H1 (cell line): Measurements from ENCODE around the gene ETV7. TPM values are rescaled to one million over a fixed set of nuclear protein-coding genes. Genes with fewer than 3 reads are reported as not detected.

Source experiments
- CTCF ChIA-PET: fragments of 300-600 bp; sonication (Branson Sonifier 250); formaldehyde crosslinking; loops from one replicate; lab custom pipeline; 2021; ENCODE audit not compliant: partially characterized antibody; lab: Charles Lee
- POLR2A ChIA-PET: fragments of 300-600 bp; sonication (Branson Sonifier 250); formaldehyde crosslinking; loops from one replicate; lab custom pipeline; 2021; ENCODE audit warnings: inconsistent platforms; ENCODE audit not compliant: partially characterized antibody; lab: Charles Lee
- DNase-seq, 2 experiments: peaks; one replicate each; pipeline versions ENCODE4 v3.0.0 to v3.0.0-alpha.2; 2010 to 2022; ENCODE audit warnings: low spot score in 2 of 2, low read depth in 1 of 2, mixed read lengths in 1 of 2
- FAIRE-seq: peaks from 2 replicates; lab custom pipeline; 2011; peaks lifted over from hg19 to GRCh38; lab: Jason Lieb, UNC
- H2AFZ ChIP-seq: 2 replicates; pipeline ENCODE4 v1.8.1; 2012; ENCODE audit warnings: low read length, inconsistent platforms
- H2AK5ac ChIP-seq: 2 replicates; pipeline ENCODE4 v1.6.1; 2013; ENCODE audit warnings: low read depth, low read length
- H2BK120ac ChIP-seq: replicated peaks from 2 replicates; pipeline ENCODE3; 2013; ENCODE audit warnings: low read depth, low read length, inconsistent platforms
- H2BK12ac ChIP-seq: 2 replicates; pipeline ENCODE4 v1.6.1; 2013; ENCODE audit warnings: low read depth, low read length
- H2BK15ac ChIP-seq: 2 replicates; pipeline ENCODE4 v1.6.1; 2013; ENCODE audit warnings: low read length
- H2BK20ac ChIP-seq: 2 replicates; pipeline ENCODE4 v1.6.1; 2013; ENCODE audit warnings: low read length
- H2BK5ac ChIP-seq: 2 replicates; pipeline ENCODE4 v1.6.1; 2013; ENCODE audit warnings: low read depth, low read length
- H3K14ac ChIP-seq: 2 replicates; pipeline ENCODE4 v1.6.1; 2013; ENCODE audit warnings: inconsistent platforms; ENCODE audit not compliant: insufficient read length
- H3K18ac ChIP-seq: 2 replicates; pipeline ENCODE4 v1.6.1; 2013; ENCODE audit warnings: low read length; ENCODE audit errors: extremely low read depth
- H3K23ac ChIP-seq: 2 replicates; pipeline ENCODE4 v1.6.1; 2013; ENCODE audit warnings: inconsistent platforms; ENCODE audit not compliant: insufficient read length
- H3K23me2 ChIP-seq: 2 replicates; pipeline ENCODE4 v1.6.1; 2013; ENCODE audit warnings: low read depth, low read length
- H3K27ac ChIP-seq: 2 replicates; pipeline ENCODE4 v1.6.1; 2011; ENCODE audit warnings: low read depth, low read length, inconsistent platforms
- H3K27me3 ChIP-seq, 4 experiments: replicated peaks in 1 of 4; 1 replicate in 1 of 4; 2 replicates in 3 of 4; pipeline versions ENCODE4 v1.6.1 to v1.8.1; 2011 to 2013; ENCODE audit warnings: low read length in 3 of 4, mild to moderate bottlenecking in 3 of 4, inconsistent platforms in 2 of 4, mixed read lengths in 2 of 4, moderate library complexity in 1 of 4; ENCODE audit not compliant: control insufficient read depth in 3 of 4, insufficient read depth in 3 of 4; ENCODE audit errors: extremely low read depth in 1 of 4
- H3K36me3 ChIP-seq, 4 experiments: 2 replicates each; pipeline versions ENCODE4 v1.6.1 to v1.8.1; 2011 to 2013; ENCODE audit warnings: mild to moderate bottlenecking in 4 of 4, low read length in 3 of 4, moderate library complexity in 2 of 4, control low read depth in 1 of 4, inconsistent platforms in 1 of 4; ENCODE audit not compliant: insufficient read depth in 4 of 4, control insufficient read depth in 2 of 4
- H3K4ac ChIP-seq: replicated peaks from 2 replicates; pipeline ENCODE3; 2013; ENCODE audit warnings: low read length, low read depth, mixed read lengths, inconsistent platforms; ENCODE audit not compliant: insufficient read length
- H3K4me1 ChIP-seq, 4 experiments: replicated peaks in 1 of 4; 1 replicate in 1 of 4; 2 replicates in 3 of 4; pipeline versions ENCODE4 v1.6.1 to v1.8.1; 2011 to 2013; ENCODE audit warnings: low read length in 3 of 4, inconsistent platforms in 2 of 4, mixed read lengths in 1 of 4; ENCODE audit not compliant: insufficient read depth in 4 of 4, control insufficient read depth in 3 of 4
- H3K4me2 ChIP-seq, 2 experiments: 2 replicates each; pipeline versions ENCODE4 v1.6.1 to v1.8.1; 2011 to 2013; ENCODE audit warnings: low read depth in 2 of 2, low read length in 2 of 2, control low read depth in 1 of 2, inconsistent platforms in 1 of 2, mild to moderate bottlenecking in 1 of 2; ENCODE audit not compliant: insufficient read depth in 1 of 2
- H3K4me3 ChIP-seq, 4 experiments: fragments of 200-600, 300-600 bp in 1 of 4; sonication (generic), shearing (Covaris generic), sonication (Bioruptor Twin) in 1 of 4; 2 replicates each; pipeline versions ENCODE4 v1.5.1 to v1.8.1; 2011 to 2016; ENCODE audit warnings: low read length in 4 of 4, low read depth in 3 of 4, control low read depth in 2 of 4, inconsistent platforms in 2 of 4, mild to moderate bottlenecking in 2 of 4, mixed read lengths in 1 of 4, moderate library complexity in 1 of 4; ENCODE audit not compliant: insufficient read depth in 2 of 4; ENCODE audit errors: extremely low read depth in 1 of 4
- H3K56ac ChIP-seq: replicated peaks from 2 replicates; pipeline ENCODE3; 2013; ENCODE audit warnings: low read depth, mild to moderate bottlenecking, mixed read lengths, low read length, inconsistent platforms; ENCODE audit not compliant: insufficient read length
- H3K79me1 ChIP-seq: 2 replicates; pipeline ENCODE4 v1.6.1; 2013; ENCODE audit warnings: low read depth, low read length, control low read depth
- H3K79me2 ChIP-seq, 2 experiments: 2 replicates each; pipeline versions ENCODE4 v1.6.1 to v1.8.1; 2012 to 2013; ENCODE audit warnings: low read length in 2 of 2, mild to moderate bottlenecking in 2 of 2, inconsistent platforms in 1 of 2; ENCODE audit not compliant: insufficient read depth in 2 of 2, control insufficient read depth in 1 of 2
- H3K9ac ChIP-seq, 4 experiments: replicated peaks in 1 of 4; 1 replicate in 1 of 4; 2 replicates in 3 of 4; pipeline versions ENCODE4 v1.6.1 to v1.8.1; 2011 to 2013; ENCODE audit warnings: low read depth in 3 of 4, low read length in 3 of 4, control low read depth in 2 of 4, mild to moderate bottlenecking in 2 of 4, moderate library complexity in 2 of 4, inconsistent platforms in 1 of 4; ENCODE audit errors: extremely low read depth in 1 of 4
- H3K9me3 ChIP-seq, 2 experiments: 2 replicates each; pipeline versions ENCODE4 v1.6.1 to v1.8.1; 2012 to 2013; ENCODE audit warnings: mild to moderate bottlenecking in 2 of 2, moderate library complexity in 2 of 2, control low read depth in 1 of 2, inconsistent platforms in 1 of 2, low read depth in 1 of 2, low read length in 1 of 2, mixed read lengths in 1 of 2; ENCODE audit not compliant: insufficient read depth in 2 of 2
- H4K20me1 ChIP-seq, 2 experiments: replicated peaks in 1 of 2; 2 replicates each; pipeline versions ENCODE3 to v1.8.1; 2011 to 2013; ENCODE audit warnings: inconsistent platforms in 2 of 2, low read length in 2 of 2, mild to moderate bottlenecking in 1 of 2; ENCODE audit not compliant: insufficient read depth in 2 of 2, control insufficient read depth in 1 of 2
- H4K5ac ChIP-seq: 2 replicates; pipeline ENCODE4 v1.6.1; 2013; ENCODE audit warnings: low read length, low read depth, mixed read lengths, inconsistent platforms; ENCODE audit not compliant: insufficient read length
- H4K8ac ChIP-seq: 2 replicates; pipeline ENCODE4 v1.8.0; 2013; ENCODE audit warnings: mild to moderate bottlenecking, moderate library complexity, low read length, inconsistent platforms; ENCODE audit not compliant: insufficient read depth; ENCODE audit errors: extremely low read depth
- H4K91ac ChIP-seq: replicated peaks from 2 replicates; pipeline ENCODE3; 2013; ENCODE audit warnings: low read length, mixed read lengths, inconsistent platforms; ENCODE audit not compliant: insufficient read length
- BACH1 ChIP-seq: IDR thresholded peaks from 2 replicates; pipeline ENCODE4 v1.6.1; 2012; ENCODE audit warnings: low read length, improper control_type of control experiment
- BCL11A ChIP-seq, 2 experiments: IDR thresholded peaks; one replicate each; pipeline ENCODE4 v1.6.1; 2011; ENCODE audit warnings: low read depth in 2 of 2, low read length in 2 of 2, mild to moderate bottlenecking in 2 of 2
- CREB1 ChIP-seq: IDR thresholded peaks from 2 replicates; pipeline ENCODE4 v1.6.1; 2012; ENCODE audit warnings: inconsistent platforms
- EP300 ChIP-seq, 2 experiments: IDR thresholded peaks; 1 replicate in 1 of 2; 2 replicates in 1 of 2; pipeline ENCODE4 v1.6.1; 2011 to 2012; ENCODE audit warnings: low read depth in 2 of 2, low read length in 2 of 2, mild to moderate bottlenecking in 2 of 2, borderline replicate concordance in 1 of 2, inconsistent platforms in 1 of 2, moderate library complexity in 1 of 2
- POLR2AphosphoS5 ChIP-seq: IDR thresholded peaks from 2 replicates; pipeline ENCODE4 v1.6.1; 2011; ENCODE audit warnings: low read depth, low read length
- POU5F1 ChIP-seq: IDR thresholded peaks from 2 replicates; pipeline ENCODE4 v1.6.1; 2011; ENCODE audit warnings: low read depth, mild to moderate bottlenecking, low read length, moderate library complexity
- RBBP5 ChIP-seq: IDR thresholded peaks from 2 replicates; pipeline ENCODE4 v1.7.1; 2012; ENCODE audit warnings: low read depth, mild to moderate bottlenecking, inconsistent platforms, low read length, moderate library complexity, borderline replicate concordance
- SIX5 ChIP-seq: IDR thresholded peaks from 2 replicates; pipeline ENCODE4 v1.6.1; 2011; ENCODE audit warnings: mild to moderate bottlenecking, low read depth, low read length
- SP4 ChIP-seq: IDR thresholded peaks from 2 replicates; pipeline ENCODE4 v1.6.1; 2012; ENCODE audit warnings: low read length, inconsistent platforms
- SUZ12 ChIP-seq: fragments of 200-600 bp; sonication (generic); IDR thresholded peaks from 2 replicates; pipeline ENCODE4 v1.6.1; 2012; ENCODE audit warnings: mild to moderate bottlenecking, inconsistent platforms, low read length, moderate library complexity, mixed read lengths
- TBP ChIP-seq: IDR thresholded peaks from 2 replicates; pipeline ENCODE4 v1.6.1; 2011; ENCODE audit warnings: low read depth, low read length, improper control_type of control experiment
- WGBS, 2 experiments: shearing (Covaris generic) in 1 of 2; methylation state at CpG; one replicate each; pipeline versions ENCODE4 v1.1.6 to v1.1.7; 2013 to 2015; ENCODE audit warnings: low lambda C conversion rate in 2 of 2, mixed read lengths in 2 of 2, inconsistent platforms in 1 of 2, low coverage in 1 of 2, missing lambda C conversion rate in 1 of 2; ENCODE audit not compliant: insufficient replicate concordance in 2 of 2, insufficient coverage in 1 of 2, insufficient read length in 1 of 2; ENCODE audit errors: extremely low coverage in 1 of 2, missing lambda C conversion rate in 1 of 2; 5-methylcytosine and 5-hydroxymethylcytosine counted together
- polyA plus RNA-seq, 7 experiments: library from polyadenylated mRNA; depleted of rRNA in 3 of 7; stranded (reverse) in 5 of 7; unstranded in 2 of 7; fragments of >200 nt in 5 of 7; fragments of 200-250 nt in 2 of 7; gene quantifications; 1 replicate in 5 of 7; 2 replicates in 1 of 7; 4 replicates in 1 of 7; pipeline versions ENCODE4 v1.2.1 to v1.2.3, GENCODE V29; 2011 to 2013; ENCODE audit warnings: missing spikeins in 2 of 7, mixed read lengths in 2 of 7
- total RNA-seq: library from RNA; stranded (reverse); fragmentation: NEBNext Ultra II Directional; extraction: Animal tissue kit (Norgen Biotek cat#: 25700); gene quantifications from 2 replicates; pipeline ENCODE4 v1.2.1, GENCODE V29; 2021
- TF ChIP-seq, protein P1 (sequence below): IDR thresholded peaks from 2 replicates; pipeline ENCODE4 v1.6.1; 2012; ENCODE audit warnings: inconsistent platforms

The ETV7 gene
- total and polyA plus RNA-seq, 2 of the 8 experiments (the other 6 are each of a cell fraction or from before 2014, with no cell fraction given): 0.54 to 2.4 TPM

DNA sequence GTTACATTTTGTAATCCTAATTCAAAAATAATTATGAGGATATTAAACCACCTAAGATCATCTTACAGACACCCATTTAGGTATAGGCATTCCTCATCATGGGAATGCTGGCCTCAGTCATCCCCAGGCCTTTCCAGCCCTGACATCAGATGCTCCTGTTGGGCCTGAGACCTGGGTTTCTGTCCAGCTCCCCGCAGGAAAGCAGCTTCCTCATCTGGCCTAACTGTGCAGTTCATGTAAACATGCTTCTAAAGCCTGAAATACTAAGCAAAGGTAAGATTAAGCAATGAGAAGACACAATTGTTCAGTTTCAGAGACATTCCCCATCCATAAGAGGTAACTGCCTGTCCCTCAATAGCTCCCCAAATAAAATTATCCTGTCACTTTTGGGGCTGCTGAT lies 19.0 kb downstream of the ETV7 start:
- Histone ChIP-seq H2BK15ac (no peak overlapping the region), H3K56ac (no peak overlapping the region), H3K79me1 (no peaks in the 10 kb centered on the region), H3K27ac (no peak overlapping the region), H2BK12ac (no peak overlapping the region), H3K9me3 (no peaks in the 10 kb centered on the region), H3K23ac (no peak overlapping the region), H4K91ac (no peak overlapping the region), H4K5ac (no peak overlapping the region), H3K4ac (no peak overlapping the region), H3K18ac (no peak overlapping the region), H3K4me3 (no peak overlapping the region), H2BK120ac (no peak overlapping the region), H2BK20ac (no peak overlapping the region), H4K8ac (no peak overlapping the region), H2BK5ac (no peak overlapping the region), H4K20me1 (no peaks in the 10 kb centered on the region), H2AK5ac (no peak overlapping the region), H3K4me2 (no peak overlapping the region), H3K9ac (no peak overlapping the region), H3K27me3 (no peaks in the 10 kb centered on the region), H3K4me1 (peaks cover 0 to 3% (median 1%) of the 10 kb centered on the region in 4 experiments; a peak in 2 of 7 replicates), H3K14ac (no peak overlapping the region), H2AFZ (no peak overlapping the region), H3K79me2 (no peaks in the 10 kb centered on the region), H3K23me2 (no peaks in the 10 kb centered on the region; the same call in 1 of the 2 replicates), H3K36me3 (no peaks in the 10 kb centered on the region)
- WGBS, 2 experiments: 90% methylated on average over 1 of the region's 1 CpG; no CpG with 5 or more reads in 1 of the 2 experiments
- DNase-seq (no peak), FAIRE-seq (no peak)
- ChIA-PET CTCF (interaction anchor here (1.1 to 3.6 kb wide), 6 partner anchors 9 to 230 kb away, joined by 3 to 23 read pairs (median 4); no protein-coding TSS in a partner anchor), POLR2A (interaction anchor here (1.2 kb wide), 1 partner anchor 23 kb away, joined by 3 read pairs; no protein-coding TSS in a partner anchor)
- no peak for TF ChIP-seq SP4
- TF ChIP-seq BACH1: no peak
- TF ChIP-seq SUZ12: no peak
- no peak for TF ChIP-seq EP300 (IDR thresholded peaks at IDR 0.05; ENCODE audit: borderline replicate concordance in 1 of 2, low read depth in 2 of 2, low read length in 2 of 2)
- no peak for TF ChIP-seq POU5F1
- TF ChIP-seq, protein P1, sequence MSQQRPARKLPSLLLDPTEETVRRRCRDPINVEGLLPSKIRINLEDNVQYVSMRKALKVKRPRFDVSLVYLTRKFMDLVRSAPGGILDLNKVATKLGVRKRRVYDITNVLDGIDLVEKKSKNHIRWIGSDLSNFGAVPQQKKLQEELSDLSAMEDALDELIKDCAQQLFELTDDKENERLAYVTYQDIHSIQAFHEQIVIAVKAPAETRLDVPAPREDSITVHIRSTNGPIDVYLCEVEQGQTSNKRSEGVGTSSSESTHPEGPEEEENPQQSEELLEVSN: no peak
- no peak for TF ChIP-seq CREB1
- no peak for TF ChIP-seq BCL11A (IDR thresholded peaks at IDR 0.05; ENCODE audit: low read depth in 2 of 2, low read length in 2 of 2)
- TF ChIP-seq RBBP5: no peak
- no peak for TF ChIP-seq POLR2AphosphoS5
- no peak for TF ChIP-seq SIX5
- TF ChIP-seq TBP: no peak
